GM06990 (cell line): ENCODE data around the gene IRAK1.

ENCODE experiments used
- DNase-seq: peaks from one replicate; pipeline ENCODE4 v3.0.0-alpha.2; 2011; ENCODE audit not compliant: insufficient read length; ENCODE audit errors: extremely low read depth
- H3K27me3 ChIP-seq: replicated peaks from 2 replicates; pipeline ENCODE4 v1.6.0; 2011; ENCODE audit warnings: low read length; ENCODE audit not compliant: control insufficient read depth, insufficient read depth
- H3K36me3 ChIP-seq: 2 replicates; pipeline ENCODE4 v1.5.1; 2011; ENCODE audit warnings: low read length; ENCODE audit not compliant: control insufficient read depth, insufficient read depth
- H3K4me3 ChIP-seq: replicated peaks from 2 replicates; pipeline ENCODE4 v1.5.1; 2011; ENCODE audit warnings: low read depth, mild to moderate bottlenecking, control low read depth, low read length
- CTCF ChIP-seq: IDR thresholded peaks from 2 replicates; pipeline ENCODE4 v1.5.1; 2011; ENCODE audit warnings: low read length, control low read depth, mild to moderate bottlenecking, inconsistent platforms; ENCODE audit not compliant: insufficient read depth, poor library complexity, severe bottlenecking

Gene IRAK1

GRCh38 chrX:154046031-154046781 is 26.5 kb upstream of the IRAK1 start:
- Histone ChIP-seq H3K36me3 (no peaks in the 10 kb centered on the region; the same call in 1 of the 2 replicates), H3K27me3 (no peaks in the 10 kb centered on the region), H3K4me3 (no peak overlapping the region)
- no peak for DNase-seq
- no peak for TF ChIP-seq CTCF

GRCh38 chrX:154044091-154044490 is 24.4 kb upstream of the IRAK1 start:
- Histone ChIP-seq H3K27me3 (no peaks in the 10 kb centered on the region), H3K4me3 (no peak overlapping the region), H3K36me3 (no peaks in the 10 kb centered on the region; the same call in 1 of the 2 replicates)
- DNase-seq, result no peak
- no peak for TF ChIP-seq CTCF

- Histone ChIP-seq H3K27me3 (no peaks in the 10 kb centered on the region), H3K4me3 (no peak overlapping the region), H3K36me3 (no peaks in the 10 kb centered on the region)
- no peak for DNase-seq
- no peak for TF ChIP-seq CTCF
These were observed 23.5 kb upstream of the IRAK1 start for GRCh38 chrX:154043003-154043763.

GRCh38 chrX:154040863-154041262 is 21.2 kb upstream of the IRAK1 start:
- Histone ChIP-seq H3K27me3 (no peaks in the 10 kb centered on the region), H3K36me3 (no peaks in the 10 kb centered on the region), H3K4me3 (no peak overlapping the region)
- no peak for DNase-seq
- no peak for TF ChIP-seq CTCF

- TF ChIP-seq CTCF, result no peak
- Histone ChIP-seq H3K4me3 (no peak overlapping the region), H3K27me3 (no peaks in the 10 kb centered on the region), H3K36me3 (no peaks in the 10 kb centered on the region)
- DNase-seq, result no peak
These were observed 20.6 kb upstream of the IRAK1 start for GRCh38 chrX:154040307-154040756.
